Measurements from ENCODE around the gene FRAT1.

The FRAT1 gene

GRCh38 chr10:97367126-97367649 is 48.1 kb downstream of the FRAT1 start:
- no peak for DNase-seq
